MM.1S (cell line): ENCODE results near the gene CNNM4.

ENCODE experiments used
- DNase-seq: peaks from one replicate; pipeline ENCODE4 v3.0.0-alpha.2; 2015
- H2AFZ ChIP-seq: fragments of 300-600 bp; sonication (generic); 2 replicates; pipeline ENCODE4 v1.6.0; 2016; ENCODE audit warnings: antibody characterized with exemption, low read length
- H3F3A ChIP-seq: fragments of 300-600 bp; sonication (generic); 2 replicates; pipeline ENCODE4 v1.6.1; 2016; ENCODE audit warnings: mild to moderate bottlenecking, antibody characterized with exemption, low read length, moderate library complexity, mixed read lengths; ENCODE audit not compliant: insufficient read depth
- H3K27ac ChIP-seq: fragments of 300-600 bp; sonication (generic); 2 replicates; pipeline ENCODE4 v1.5.1; 2016; ENCODE audit warnings: mild to moderate bottlenecking, low read length
- H3K27me3 ChIP-seq: fragments of 300-600 bp; sonication (generic); replicated peaks from 2 replicates; pipeline ENCODE4 v1.6.0; 2016; ENCODE audit warnings: low read length; ENCODE audit not compliant: insufficient read depth
- H3K36me3 ChIP-seq: fragments of 300-600 bp; sonication (generic); replicated peaks from 2 replicates; pipeline ENCODE4 v1.6.1; 2016; ENCODE audit warnings: mild to moderate bottlenecking, low read length, mixed read lengths; ENCODE audit not compliant: insufficient read depth
- H3K4me1 ChIP-seq: fragments of 300-600 bp; sonication (generic); 2 replicates; pipeline ENCODE4 v1.6.1; 2016; ENCODE audit warnings: low read length, mixed read lengths
- H3K4me2 ChIP-seq: fragments of 300-600 bp; sonication (generic); 2 replicates; pipeline ENCODE4 v1.6.0; 2016; ENCODE audit warnings: low read depth, low read length
- H3K4me3 ChIP-seq: fragments of 300-600 bp; sonication (generic); 2 replicates; pipeline ENCODE4 v1.5.1; 2016; ENCODE audit warnings: low read length, mixed read lengths
- H3K79me2 ChIP-seq: fragments of 300-600 bp; sonication (generic); 2 replicates; pipeline ENCODE4 v1.6.1; 2016; ENCODE audit warnings: mixed run types, low read length, mixed read lengths
- H3K9ac ChIP-seq: fragments of 300-600 bp; sonication (generic); 2 replicates; pipeline ENCODE4 v1.6.1; 2016; ENCODE audit warnings: low read length, mixed read lengths
- H3K9me2 ChIP-seq: fragments of 300-600 bp; sonication (generic); replicated peaks from 2 replicates; pipeline ENCODE4 v1.6.1; 2016; ENCODE audit warnings: mild to moderate bottlenecking, low read length, mixed read lengths; ENCODE audit not compliant: insufficient read depth
- H3K9me3 ChIP-seq: fragments of 300-600 bp; sonication (generic); replicated peaks from 2 replicates; pipeline ENCODE4 v1.6.1; 2016; ENCODE audit warnings: mild to moderate bottlenecking, low read length, mixed read lengths; ENCODE audit not compliant: insufficient read depth
- H4K20me1 ChIP-seq: fragments of 300-600 bp; sonication (generic); 2 replicates; pipeline ENCODE4 v1.6.1; 2016; ENCODE audit warnings: mild to moderate bottlenecking, low read length, moderate library complexity, mixed read lengths; ENCODE audit not compliant: insufficient read depth
- CTCF ChIP-seq: fragments of 300-600 bp; sonication (generic); IDR thresholded peaks from 2 replicates; pipeline ENCODE4 v1.5.1; 2016; ENCODE audit warnings: antibody characterized with exemption, low read length, mixed read lengths
- EZH2 ChIP-seq: fragments of 300-600 bp; sonication (generic); optimal IDR thresholded peaks from 2 replicates; pipeline ENCODE3; 2017; ENCODE audit warnings: low read depth, mild to moderate bottlenecking, antibody characterized with exemption, low read length, mixed read lengths
- EZH2phosphoT487 ChIP-seq: fragments of 300-600 bp; sonication (generic); IDR thresholded peaks from 2 replicates; pipeline ENCODE4 v1.6.1; 2018; ENCODE audit warnings: antibody characterized with exemption, low read length

CNNM4 gene

DNA sequence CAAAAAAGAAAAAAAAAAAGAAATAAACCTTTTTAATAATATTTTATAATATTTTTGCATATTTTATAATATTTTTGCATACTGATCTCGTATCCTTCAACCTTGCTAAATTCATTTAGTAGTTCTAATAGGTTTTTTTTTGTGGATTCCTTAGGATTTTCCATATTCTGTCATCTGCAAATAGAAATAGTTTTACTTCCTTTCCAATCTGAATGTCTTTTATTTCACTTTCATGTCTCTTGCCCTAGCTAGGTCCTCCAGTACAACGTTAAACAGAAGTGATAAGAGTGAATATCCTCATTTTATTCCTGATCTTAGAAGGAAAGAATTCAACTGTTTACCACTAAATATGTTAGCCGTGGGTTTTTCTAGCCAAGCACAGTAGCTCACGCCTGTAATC is 34.6 kb upstream of the CNNM4 start:
- no peaks in the 10 kb centered on the region; the same call in 1 of the 2 replicates for H3K36me3 ChIP-seq
- no peaks in the 10 kb centered on the region for H3K79me2 ChIP-seq
- DNase-seq, result no peak
- no peaks in the 10 kb centered on the region for H3K27me3 ChIP-seq
- H3K9me3 ChIP-seq, result no peaks in the 10 kb centered on the region
- no peak overlapping the region for H3K4me3 ChIP-seq
- H2AFZ ChIP-seq, result no peak overlapping the region
- no peaks in the 10 kb centered on the region for H3F3A ChIP-seq
- H3K9me2 ChIP-seq, result no peaks in the 10 kb centered on the region
- H3K4me1 ChIP-seq, result no peaks in the 10 kb centered on the region
- no peak overlapping the region for H3K27ac ChIP-seq
- H3K9ac ChIP-seq, result no peak overlapping the region
- no peak for TF ChIP-seq CTCF
- TF ChIP-seq EZH2phosphoT487, result no peak
- no peak for TF ChIP-seq EZH2
- H4K20me1 ChIP-seq, result no peaks in the 10 kb centered on the region
- no peak overlapping the region for H3K4me2 ChIP-seq

GRCh38 chr2:96727431-96727830 is 33.3 kb upstream of the CNNM4 start:
- Histone ChIP-seq H3K4me1 (no peaks in the 10 kb centered on the region), H3K27me3 (no peaks in the 10 kb centered on the region), H3K9ac (no peak overlapping the region), H2AFZ (no peak overlapping the region), H3K9me2 (no peaks in the 10 kb centered on the region), H3K9me3 (no peaks in the 10 kb centered on the region), H3K79me2 (no peaks in the 10 kb centered on the region), H3K4me2 (no peak overlapping the region), H3F3A (no peaks in the 10 kb centered on the region), H3K36me3 (no peaks in the 10 kb centered on the region; the same call in 1 of the 2 replicates), H4K20me1 (no peaks in the 10 kb centered on the region), H3K27ac (no peak overlapping the region), H3K4me3 (no peak overlapping the region)
- TF ChIP-seq EZH2phosphoT487, result no peak
- no peak for TF ChIP-seq CTCF
- no peak for TF ChIP-seq EZH2
- DNase-seq, result no peak

DNA sequence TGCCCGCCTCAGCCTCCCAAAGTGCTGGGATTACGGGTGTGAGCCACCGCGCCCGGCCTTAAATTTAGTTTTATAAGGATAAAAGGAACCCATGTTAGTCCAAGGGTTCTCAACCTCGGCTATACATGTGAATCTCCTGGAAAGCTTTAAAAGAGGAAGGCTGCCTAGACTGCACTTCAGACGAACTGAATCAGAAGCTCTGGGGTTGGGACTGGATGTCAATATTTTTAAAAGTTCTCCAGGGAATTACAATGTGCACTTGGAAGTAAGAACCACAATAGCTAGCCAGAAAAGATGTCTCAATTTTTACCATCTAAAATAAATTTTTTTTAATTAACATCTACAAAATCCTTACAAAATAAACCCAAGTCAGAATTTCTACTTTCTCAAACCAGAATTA is 31.0 kb upstream of the CNNM4 start:
- Histone ChIP-seq H3K4me1 (no peaks in the 10 kb centered on the region), H2AFZ (no peak overlapping the region), H3K36me3 (no peaks in the 10 kb centered on the region; the same call in 1 of the 2 replicates), H3K4me2 (no peak overlapping the region), H3K79me2 (no peaks in the 10 kb centered on the region), H3K9ac (no peak overlapping the region), H3K4me3 (no peak overlapping the region), H3F3A (no peaks in the 10 kb centered on the region), H3K27ac (no peak overlapping the region), H3K9me2 (no peaks in the 10 kb centered on the region), H3K9me3 (no peaks in the 10 kb centered on the region), H4K20me1 (no peaks in the 10 kb centered on the region), H3K27me3 (no peaks in the 10 kb centered on the region)
- no peak for TF ChIP-seq CTCF
- no peak for TF ChIP-seq EZH2
- no peak for TF ChIP-seq EZH2phosphoT487
- DNase-seq, result no peak
